Neural progenitor cell (in vitro differentiated cells): ENCODE data around the gene SRSF4. TPM values are rescaled to one million over a fixed set of nuclear protein-coding genes. Genes with fewer than 3 reads are reported as not detected.

ENCODE experiments used
- DNase-seq: peaks from one replicate; pipeline ENCODE4 v3.0.0-alpha.2; 2016; ENCODE audit warnings: low spot score
- H2AFZ ChIP-seq: fragments of 200-600 bp; sonication (generic); replicated peaks from 2 replicates; pipeline ENCODE4 v1.6.1; 2016; ENCODE audit warnings: antibody characterized with exemption
- H3F3A ChIP-seq: fragments of 200-600 bp; sonication (generic); 2 replicates; pipeline ENCODE4 v1.6.1; 2016; ENCODE audit warnings: antibody characterized with exemption, low read depth
- H3K27ac ChIP-seq: fragments of 200-600 bp; sonication (generic); 2 replicates; pipeline ENCODE4 v1.5.1; 2016; ENCODE audit warnings: mild to moderate bottlenecking
- H3K27me3 ChIP-seq: fragments of 200-600 bp; sonication (generic); 2 replicates; pipeline ENCODE4 v1.6.1; 2016; ENCODE audit warnings: mild to moderate bottlenecking, moderate library complexity
- H3K36me3 ChIP-seq: fragments of 200-600 bp; sonication (generic); 2 replicates; pipeline ENCODE4 v1.5.1; 2016
- H3K4me1 ChIP-seq: fragments of 200-600 bp; sonication (generic); 2 replicates; pipeline ENCODE4 v1.6.1; 2016; ENCODE audit warnings: mixed run types
- H3K4me2 ChIP-seq: fragments of 200-600 bp; sonication (generic); 2 replicates; pipeline ENCODE4 v1.6.1; 2016
- H3K4me3 ChIP-seq: fragments of 200-600 bp; sonication (generic); 2 replicates; pipeline ENCODE4 v1.5.1; 2016
- H3K79me2 ChIP-seq: fragments of 200-600 bp; sonication (generic); 2 replicates; pipeline ENCODE4 v1.6.1; 2016; ENCODE audit warnings: low read depth
- H3K9ac ChIP-seq: fragments of 200-600 bp; sonication (generic); 2 replicates; pipeline ENCODE4 v1.6.1; 2016
- H3K9me3 ChIP-seq: fragments of 200-600 bp; sonication (generic); 2 replicates; pipeline ENCODE4 v1.5.1; 2016; ENCODE audit warnings: low read depth
- H4K20me1 ChIP-seq: fragments of 200-600 bp; sonication (generic); 2 replicates; pipeline ENCODE4 v1.6.1; 2016; ENCODE audit warnings: low read depth
- H3K27ac Mint-ChIP-seq: 3 replicates; pipeline ENCODE4 v1.8.0; 2021; ENCODE audit warnings: mixed read lengths
- H3K27me3 Mint-ChIP-seq: 2 replicates; pipeline ENCODE4 v1.8.0; 2022; ENCODE audit warnings: low read depth, mild to moderate bottlenecking, inconsistent platforms, moderate library complexity, mixed read lengths; ENCODE audit not compliant: insufficient read depth
- H3K36me3 Mint-ChIP-seq: 3 replicates; pipeline ENCODE4 v1.8.0; 2021; ENCODE audit warnings: mixed read lengths
- H3K4me1 Mint-ChIP-seq: 3 replicates; pipeline ENCODE4 v1.8.0; 2021; ENCODE audit warnings: mixed read lengths
- H3K4me3 Mint-ChIP-seq: 3 replicates; pipeline ENCODE4 v1.8.0; 2021; ENCODE audit warnings: mild to moderate bottlenecking, moderate library complexity, mixed read lengths
- H3K9me3 Mint-ChIP-seq: 3 replicates; pipeline ENCODE4 v1.8.0; 2020; ENCODE audit warnings: mixed read lengths
- EZH2 ChIP-seq: fragments of 200-600 bp; sonication (generic); IDR thresholded peaks from 2 replicates; pipeline ENCODE4 v1.6.1; 2017; ENCODE audit warnings: antibody characterized with exemption, mild to moderate bottlenecking, moderate library complexity
- EZH2phosphoT487 ChIP-seq: fragments of 200-600 bp; sonication (generic); IDR thresholded peaks from 2 replicates; pipeline ENCODE4 v1.6.1; 2017; ENCODE audit warnings: antibody characterized with exemption
- total RNA-seq: library from RNA; depleted of rRNA; stranded (reverse); fragments of >200 nt; gene quantifications from 2 replicates; pipeline ENCODE4 v1.2.3, GENCODE V29; 2015; ENCODE audit warnings: low replicate concordance
- TF ChIP-seq, protein P1 (sequence below): fragments of 200-600 bp; sonication (generic); IDR thresholded peaks from 2 replicates; pipeline ENCODE4 v1.5.1; 2017; ENCODE audit warnings: antibody characterized with exemption, mild to moderate bottlenecking

Gene SRSF4
- 73.2 and 82.2 TPM in 2 replicates for total RNA-seq

DNA sequence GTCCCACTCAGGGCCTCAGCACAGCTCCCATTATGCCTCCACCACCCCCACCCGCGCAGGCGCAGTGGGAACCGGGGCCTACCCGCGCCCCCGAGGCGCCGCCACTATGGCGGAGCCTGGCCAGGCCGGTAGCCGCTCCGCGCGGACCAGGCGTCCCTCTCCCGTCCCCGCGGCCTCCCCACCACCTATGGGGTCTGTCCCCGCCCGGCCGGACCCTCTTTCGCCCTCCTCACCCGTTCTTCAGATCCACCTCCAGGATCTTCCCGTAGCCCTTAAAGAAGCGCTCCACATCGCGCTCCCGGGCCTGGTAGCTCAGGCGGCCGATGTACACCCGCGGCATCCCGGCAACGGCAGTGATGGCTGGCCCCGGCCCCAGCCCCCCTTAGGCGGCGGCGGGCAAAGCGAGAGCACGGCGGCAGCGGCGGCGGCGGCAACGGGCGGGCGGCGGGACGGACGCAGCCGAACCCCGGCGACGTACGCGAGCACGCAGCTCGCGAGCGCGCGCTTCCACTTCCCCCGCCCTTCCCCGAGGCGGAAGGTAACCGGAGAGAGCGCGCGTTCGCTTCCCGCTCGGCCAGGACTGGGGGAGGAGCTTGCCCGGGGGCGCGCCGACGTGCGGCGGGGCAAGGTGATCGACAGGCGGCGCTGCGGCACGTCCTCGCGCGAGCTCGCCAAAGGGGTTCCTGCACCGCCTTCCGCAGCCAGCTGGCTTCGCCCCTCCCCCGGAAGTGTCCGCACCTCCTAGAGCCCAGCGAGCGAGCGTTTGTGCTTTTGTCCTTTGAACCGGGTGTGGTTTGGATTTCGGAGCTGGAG lies at the start of gene SRSF4:
TSS of gene SRSF4 (minus strand) at position 488 of the 813 bp plus-strand sequence. CDS start at position 340, 148 bp downstream.
- H3K4me1 ChIP-seq = peaks cover 19% of the 10 kb centered on the region
- no peak for TF ChIP-seq EZH2
- TF ChIP-seq, protein P1, sequence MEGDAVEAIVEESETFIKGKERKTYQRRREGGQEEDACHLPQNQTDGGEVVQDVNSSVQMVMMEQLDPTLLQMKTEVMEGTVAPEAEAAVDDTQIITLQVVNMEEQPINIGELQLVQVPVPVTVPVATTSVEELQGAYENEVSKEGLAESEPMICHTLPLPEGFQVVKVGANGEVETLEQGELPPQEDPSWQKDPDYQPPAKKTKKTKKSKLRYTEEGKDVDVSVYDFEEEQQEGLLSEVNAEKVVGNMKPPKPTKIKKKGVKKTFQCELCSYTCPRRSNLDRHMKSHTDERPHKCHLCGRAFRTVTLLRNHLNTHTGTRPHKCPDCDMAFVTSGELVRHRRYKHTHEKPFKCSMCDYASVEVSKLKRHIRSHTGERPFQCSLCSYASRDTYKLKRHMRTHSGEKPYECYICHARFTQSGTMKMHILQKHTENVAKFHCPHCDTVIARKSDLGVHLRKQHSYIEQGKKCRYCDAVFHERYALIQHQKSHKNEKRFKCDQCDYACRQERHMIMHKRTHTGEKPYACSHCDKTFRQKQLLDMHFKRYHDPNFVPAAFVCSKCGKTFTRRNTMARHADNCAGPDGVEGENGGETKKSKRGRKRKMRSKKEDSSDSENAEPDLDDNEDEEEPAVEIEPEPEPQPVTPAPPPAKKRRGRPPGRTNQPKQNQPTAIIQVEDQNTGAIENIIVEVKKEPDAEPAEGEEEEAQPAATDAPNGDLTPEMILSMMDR = peak; percentile 74
- Mint-ChIP-seq H3K4me1 (peaks cover 20% of the 10 kb centered on the region), H3K4me3 (peak within 1 kb of the TSS; percentile 97), H3K36me3 (peaks cover 27% of the 10 kb centered on the region), H3K27me3 (peaks cover 2% of the 10 kb centered on the region), H3K9me3 (peaks cover 13% of the 10 kb centered on the region), H3K27ac (peak within 1 kb of the TSS; percentile 98)
- H3K9ac ChIP-seq = peak within 1 kb of the TSS; percentile 100
- H3K4me3 ChIP-seq = peak within 1 kb of the TSS; percentile 99
- peaks cover 39% of the 10 kb centered on the region for H3F3A ChIP-seq
- no peaks in the 10 kb centered on the region for H3K9me3 ChIP-seq
- no peaks in the 10 kb centered on the region for H3K27me3 ChIP-seq
- peak within 1 kb of the TSS; percentile 100 for H3K4me2 ChIP-seq
- H3K79me2 ChIP-seq = peaks cover 50% of the 10 kb centered on the region
- peaks cover 45% of the 10 kb centered on the region for H4K20me1 ChIP-seq
- H2AFZ ChIP-seq = peak within 1 kb of the TSS; percentile 97
- DNase-seq = peak; percentile 99
- H3K36me3 ChIP-seq = peaks cover 9% of the 10 kb centered on the region
- peak within 1 kb of the TSS; percentile 99 for H3K27ac ChIP-seq

DNA sequence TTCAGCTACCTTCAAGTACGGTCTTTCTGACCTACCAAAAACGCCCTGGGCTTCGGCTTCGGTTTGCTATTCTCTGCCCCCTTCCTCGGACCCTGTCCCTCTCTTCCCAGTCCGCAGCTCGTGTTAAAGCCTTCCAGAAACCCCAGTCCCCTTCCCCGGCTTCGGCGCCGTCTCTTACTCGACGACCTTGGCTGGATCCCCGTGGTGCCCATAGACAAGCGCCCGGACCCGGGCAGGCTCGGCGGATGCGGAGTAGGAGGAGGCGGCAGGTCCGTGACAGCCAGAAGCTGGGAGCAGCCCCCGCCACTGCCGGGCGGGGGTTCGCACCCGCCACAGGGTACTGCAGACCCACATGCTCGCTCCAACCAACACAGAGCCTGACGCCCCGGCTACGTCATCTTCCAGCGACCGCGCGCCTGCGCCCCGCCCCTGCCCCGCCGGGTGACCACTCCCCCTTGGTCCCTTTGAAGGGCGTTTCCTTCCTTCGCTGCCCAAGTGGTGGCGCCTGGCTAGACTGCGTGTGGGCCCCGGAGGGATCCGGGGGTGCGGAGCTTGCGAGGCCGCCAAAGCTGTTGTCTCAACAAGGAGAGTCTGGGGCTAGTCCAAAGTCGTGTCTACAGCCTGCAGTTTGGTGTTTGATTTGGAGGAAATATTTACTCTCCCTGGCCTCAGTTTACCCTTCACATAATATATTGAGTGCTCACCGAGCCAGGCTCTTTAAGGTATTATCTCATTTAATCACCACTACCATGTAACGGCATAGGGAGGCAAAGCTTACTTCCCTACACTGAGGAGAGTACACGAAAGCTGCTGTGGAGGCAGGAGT lies 49.1 kb upstream of the SRSF4 start, which contains the start of gene MECR:
TSS of gene MECR (minus strand) at position 382 of the 826 bp plus-strand sequence. CDS start at position 354, 28 bp downstream.
- Histone ChIP-seq H4K20me1 (no peaks in the 10 kb centered on the region), H3K79me2 (peaks cover 18% of the 10 kb centered on the region), H3K9me3 (no peaks in the 10 kb centered on the region), H2AFZ (peak within 1 kb of the TSS; percentile 58), H3K4me2 (peak within 1 kb of the TSS; percentile 93), H3K4me1 (peaks cover 8% of the 10 kb centered on the region), H3F3A (peaks cover 8% of the 10 kb centered on the region), H3K27ac (no peak within 1 kb of the TSS), H3K27me3 (peaks cover 42% of the 10 kb centered on the region), H3K4me3 (peak within 1 kb of the TSS; percentile 83), H3K9ac (peak within 1 kb of the TSS; percentile 68), H3K36me3 (no peaks in the 10 kb centered on the region)
- no peaks in the 10 kb centered on the region for H3K9me3 Mint-ChIP-seq
- peaks cover 22% of the 10 kb centered on the region for H3K27me3 Mint-ChIP-seq
- TF ChIP-seq, protein P1 = peak; percentile 35
- no peak for TF ChIP-seq EZH2
- peak; percentile 95 for DNase-seq
- H3K36me3 Mint-ChIP-seq = no peaks in the 10 kb centered on the region
- H3K4me1 Mint-ChIP-seq = peaks cover 14% of the 10 kb centered on the region
- no peak within 1 kb of the TSS for H3K27ac Mint-ChIP-seq
- H3K4me3 Mint-ChIP-seq = peak within 1 kb of the TSS; percentile 96

DNA sequence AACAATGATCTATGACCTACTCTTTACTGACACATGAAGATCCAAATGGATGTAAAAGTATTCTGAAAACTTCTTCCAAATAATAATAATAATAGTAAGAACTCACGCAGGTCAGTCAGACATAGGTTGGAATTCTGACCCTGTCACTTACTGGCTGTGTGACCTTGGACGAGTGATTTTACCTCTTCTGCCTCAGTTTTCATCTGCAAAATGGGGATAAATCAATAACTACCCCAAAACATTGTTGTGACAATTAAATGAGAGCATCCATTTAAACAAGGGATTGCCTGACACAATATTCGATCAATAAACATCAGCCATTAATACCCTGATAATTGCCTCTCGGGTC lies 48.5 kb upstream of the SRSF4 start:
- peaks cover 36% of the 10 kb centered on the region for H3K27me3 ChIP-seq
- no peaks in the 10 kb centered on the region for H3K9me3 ChIP-seq
- DNase-seq = no peak
- H3K36me3 ChIP-seq = no peaks in the 10 kb centered on the region
- no peak overlapping the region for H3K27ac Mint-ChIP-seq
- no peaks in the 10 kb centered on the region for H3K9me3 Mint-ChIP-seq
- H3K4me1 ChIP-seq = peaks cover 8% of the 10 kb centered on the region
- no peak for TF ChIP-seq EZH2phosphoT487
- TF ChIP-seq, protein P1 = no peak
- peak overlapping the region; percentile 68 for H3K9ac ChIP-seq
- H3F3A ChIP-seq = peaks cover 8% of the 10 kb centered on the region
- H3K27me3 Mint-ChIP-seq = peaks cover 18% of the 10 kb centered on the region
- no peaks in the 10 kb centered on the region for H3K36me3 Mint-ChIP-seq
- H3K4me2 ChIP-seq = peak overlapping the region; percentile 93
- peak overlapping the region; percentile 96 for H3K4me3 Mint-ChIP-seq
- peak overlapping the region; percentile 83 for H3K4me3 ChIP-seq
- H3K4me1 Mint-ChIP-seq = peaks cover 13% of the 10 kb centered on the region
- H4K20me1 ChIP-seq = no peaks in the 10 kb centered on the region
- H3K27ac ChIP-seq = no peak overlapping the region
- peaks cover 18% of the 10 kb centered on the region for H3K79me2 ChIP-seq
- H2AFZ ChIP-seq = peak overlapping the region; percentile 58
